PC-3 (cell line): Measurements from ENCODE around the gene SULT1C4. TPM values are rescaled to one million over a fixed set of nuclear protein-coding genes. Genes with fewer than 3 reads are reported as not detected.

Experiments used
- ATAC-seq: fragments of 200-7000 bp; cut with Tn5 transposase; 2 replicates; pipeline ENCODE4 v1.9.1; 2020; ENCODE audit warnings: mild to moderate bottlenecking, moderate library complexity
- BruUV-seq: library from RNA; stranded (reverse); fragments of 400-500 nt; replicated peaks from 2 replicates; lab custom pipeline; 2021; lab: Mats Ljungman, UMichigan
- CTCF ChIA-PET: fragments of 300-600 bp; sonication (Branson Sonifier 250); formaldehyde crosslinking; loops from one replicate; lab custom pipeline; 2022; ENCODE audit warnings: antibody characterized with exemption; lab: Charles Lee
- POLR2A ChIA-PET: fragments of 300-600 bp; sonication (Branson Sonifier 250); formaldehyde crosslinking; loops from one replicate; lab custom pipeline; 2022; ENCODE audit warnings: antibody characterized with exemption; ENCODE audit not compliant: unreplicated experiment; lab: Charles Lee
- DNase-seq: peaks from one replicate; pipeline ENCODE4 v3.0.0-alpha.2; 2015
- H2AFZ ChIP-seq: fragments of 300-600 bp; sonication (generic); 2 replicates; pipeline ENCODE4 v1.6.0; 2016; ENCODE audit warnings: antibody characterized with exemption, low read length
- H3F3A ChIP-seq: fragments of 300-600 bp; sonication (generic); one replicate; pipeline ENCODE4 v1.6.0; 2017; ENCODE audit warnings: antibody characterized with exemption, low read length, control low read depth, mild to moderate bottlenecking; ENCODE audit not compliant: unreplicated experiment
- H3K27ac ChIP-seq: fragments of 300-600 bp; sonication (generic); 2 replicates; pipeline ENCODE4 v1.5.1; 2016; ENCODE audit warnings: mild to moderate bottlenecking, low read length
- H3K27me3 ChIP-seq: fragments of 300-600 bp; sonication (generic); 2 replicates; pipeline ENCODE4 v1.6.1; 2016; ENCODE audit warnings: low read length, mixed read lengths
- H3K36me3 ChIP-seq: fragments of 300-600 bp; sonication (generic); 2 replicates; pipeline ENCODE4 v1.6.1; 2016; ENCODE audit warnings: low read depth, mixed run types, low read length, mixed read lengths
- H3K4me1 ChIP-seq: fragments of 300-600 bp; sonication (generic); 2 replicates; pipeline ENCODE4 v1.5.1; 2016; ENCODE audit warnings: low read length; ENCODE audit not compliant: insufficient read depth
- H3K4me2 ChIP-seq: fragments of 300-600 bp; sonication (generic); 2 replicates; pipeline ENCODE4 v1.6.0; 2016; ENCODE audit warnings: low read length
- H3K4me3 ChIP-seq: fragments of 300-600 bp; sonication (generic); 2 replicates; pipeline ENCODE4 v1.5.1; 2016; ENCODE audit warnings: mild to moderate bottlenecking, low read length, mixed read lengths
- H3K79me2 ChIP-seq: fragments of 300-600 bp; sonication (generic); 2 replicates; pipeline ENCODE4 v1.6.1; 2017; ENCODE audit warnings: low read length, mixed read lengths
- H3K9ac ChIP-seq: fragments of 300-600 bp; sonication (generic); 2 replicates; pipeline ENCODE4 v1.6.0; 2016; ENCODE audit warnings: mild to moderate bottlenecking, low read length
- H3K9me2 ChIP-seq: fragments of 300-600 bp; sonication (generic); replicated peaks from 2 replicates; pipeline ENCODE4 v1.6.1; 2016; ENCODE audit warnings: mixed run types, low read length, mixed read lengths
- H3K9me3 ChIP-seq: fragments of 300-600 bp; sonication (generic); 2 replicates; pipeline ENCODE4 v1.6.1; 2016; ENCODE audit warnings: low read length, mixed read lengths
- H4K20me1 ChIP-seq: fragments of 300-600 bp; sonication (generic); 2 replicates; pipeline ENCODE4 v1.6.1; 2016; ENCODE audit warnings: low read length, mixed read lengths
- EZH2 ChIP-seq: fragments of 300-600 bp; sonication (generic); IDR thresholded peaks from one replicate; pipeline ENCODE4 v1.6.1; 2017; ENCODE audit warnings: antibody characterized with exemption, mild to moderate bottlenecking, low read length; ENCODE audit not compliant: unreplicated experiment
- EZH2phosphoT487 ChIP-seq: fragments of 300-600 bp; sonication (generic); IDR thresholded peaks from 2 replicates; pipeline ENCODE4 v1.6.1; 2018; ENCODE audit warnings: mild to moderate bottlenecking, antibody characterized with exemption, low read length, borderline replicate concordance
- intact Hi-C: fragments of 100-400 bp; cut with micrococcal nuclease; formaldehyde crosslinking; loops from 2 replicates; pipeline ENCODE4 v1.9.0; 2023
- total RNA-seq: library from RNA; depleted of rRNA; stranded (reverse); fragments of >200 nt; gene quantifications from 2 replicates; pipeline ENCODE4 v1.2.3, GENCODE V29; 2014
- TF ChIP-seq, protein P1 (sequence below): fragments of 300-600 bp; sonication (generic); conservative IDR thresholded peaks from 2 replicates; pipeline ENCODE4 v1.5.1; 2017; ENCODE audit warnings: antibody characterized with exemption, low read depth, mild to moderate bottlenecking, low read length

Gene SULT1C4
- total RNA-seq, 1 experiment from 2014 or later, result not detected

GRCh38 chr2:108360776-108361468 is 16.8 kb upstream of the SULT1C4 start:
- H3K27me3 ChIP-seq, result no peaks in the 10 kb centered on the region
- intact Hi-C loops, result no loop called here
- no peak overlapping the region for H3K4me3 ChIP-seq
- H3K79me2 ChIP-seq, result no peaks in the 10 kb centered on the region
- no TSS peak for BruUV-seq
- H3K9me3 ChIP-seq, result 0 out of 2 replicates have a peak, but pooled peaks cover 8% of the 10 kb centered on the region
- DNase-seq, result no peak
- H3K27ac ChIP-seq, result no peak overlapping the region
- H3K9me2 ChIP-seq, result no peaks in the 10 kb centered on the region
- H3K4me1 ChIP-seq, result peaks cover 9% of the 10 kb centered on the region
- H3K36me3 ChIP-seq, result no peaks in the 10 kb centered on the region
- no peak overlapping the region for H3K9ac ChIP-seq
- ChIA-PET POLR2A (no interaction called here), CTCF (no interaction called here)
- no peaks in the 10 kb centered on the region for H3F3A ChIP-seq
- H4K20me1 ChIP-seq, result no peaks in the 10 kb centered on the region
- H2AFZ ChIP-seq, result no peak overlapping the region
- no peak for TF ChIP-seq EZH2
- TF ChIP-seq, protein P1, sequence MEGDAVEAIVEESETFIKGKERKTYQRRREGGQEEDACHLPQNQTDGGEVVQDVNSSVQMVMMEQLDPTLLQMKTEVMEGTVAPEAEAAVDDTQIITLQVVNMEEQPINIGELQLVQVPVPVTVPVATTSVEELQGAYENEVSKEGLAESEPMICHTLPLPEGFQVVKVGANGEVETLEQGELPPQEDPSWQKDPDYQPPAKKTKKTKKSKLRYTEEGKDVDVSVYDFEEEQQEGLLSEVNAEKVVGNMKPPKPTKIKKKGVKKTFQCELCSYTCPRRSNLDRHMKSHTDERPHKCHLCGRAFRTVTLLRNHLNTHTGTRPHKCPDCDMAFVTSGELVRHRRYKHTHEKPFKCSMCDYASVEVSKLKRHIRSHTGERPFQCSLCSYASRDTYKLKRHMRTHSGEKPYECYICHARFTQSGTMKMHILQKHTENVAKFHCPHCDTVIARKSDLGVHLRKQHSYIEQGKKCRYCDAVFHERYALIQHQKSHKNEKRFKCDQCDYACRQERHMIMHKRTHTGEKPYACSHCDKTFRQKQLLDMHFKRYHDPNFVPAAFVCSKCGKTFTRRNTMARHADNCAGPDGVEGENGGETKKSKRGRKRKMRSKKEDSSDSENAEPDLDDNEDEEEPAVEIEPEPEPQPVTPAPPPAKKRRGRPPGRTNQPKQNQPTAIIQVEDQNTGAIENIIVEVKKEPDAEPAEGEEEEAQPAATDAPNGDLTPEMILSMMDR, result no peak
- TF ChIP-seq EZH2phosphoT487, result no peak
- ATAC-seq, result no peak
- H3K4me2 ChIP-seq, result no peak overlapping the region

DNA sequence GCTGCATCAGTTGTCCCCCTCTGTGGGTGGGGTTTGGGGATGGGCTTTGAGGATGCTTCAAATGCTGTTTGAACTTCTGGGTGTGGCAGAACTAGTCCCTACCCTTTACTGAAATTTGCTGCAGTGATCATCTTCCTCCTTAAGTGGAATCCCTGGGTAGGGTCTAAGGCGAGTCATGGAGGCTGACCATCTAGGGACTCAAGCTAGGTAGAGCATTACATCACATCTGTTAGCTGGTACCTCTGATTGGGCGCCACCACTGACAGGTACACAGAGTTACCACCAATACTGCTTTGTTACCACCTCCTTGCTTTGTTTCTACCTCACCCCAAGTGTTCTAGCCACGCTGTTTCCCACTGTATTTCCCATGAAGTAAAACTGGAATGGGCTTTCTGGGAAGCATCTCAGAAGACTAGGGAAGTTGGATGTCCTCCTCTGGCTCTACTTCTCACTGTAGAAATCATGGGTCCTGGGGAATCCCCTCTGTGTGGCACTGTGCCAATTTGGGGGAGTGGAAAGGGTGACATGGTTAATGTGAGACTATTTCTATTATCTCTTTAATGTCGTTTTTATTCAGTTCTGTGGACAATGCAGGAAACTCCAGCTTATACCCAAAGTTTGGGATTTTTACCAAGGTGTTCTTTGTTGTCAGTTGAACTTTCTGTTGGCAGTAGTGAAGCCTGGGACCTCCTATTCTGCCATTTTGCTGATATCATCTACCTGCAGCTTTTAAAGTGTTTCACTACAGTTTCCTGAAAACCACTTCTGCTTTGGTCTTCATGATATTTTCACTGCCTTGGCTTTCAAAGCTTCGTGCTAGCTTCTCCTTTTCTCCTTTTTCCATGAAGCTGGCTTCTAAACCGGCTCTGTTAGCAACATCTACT is 14.5 kb upstream of the SULT1C4 start:
- intact Hi-C loops, result no loop called here
- Histone ChIP-seq H3K27me3 (no peaks in the 10 kb centered on the region), H3K36me3 (no peaks in the 10 kb centered on the region), H3F3A (no peaks in the 10 kb centered on the region), H2AFZ (no peak overlapping the region), H3K79me2 (no peaks in the 10 kb centered on the region), H3K4me2 (no peak overlapping the region), H3K4me1 (peaks cover 9% of the 10 kb centered on the region), H4K20me1 (no peaks in the 10 kb centered on the region), H3K9me2 (no peaks in the 10 kb centered on the region), H3K9ac (no peak overlapping the region), H3K27ac (no peak overlapping the region), H3K9me3 (0 out of 2 replicates have a peak, but pooled peaks cover 8% of the 10 kb centered on the region), H3K4me3 (no peak overlapping the region)
- BruUV-seq, result no TSS peak
- ChIA-PET CTCF (no interaction called here), POLR2A (interaction anchor here (0.5 kb wide), 1 partner anchor 170 kb away, joined by 3 read pairs; no protein-coding TSS in a partner anchor)
- peak; percentile 9 for DNase-seq
- no peak for TF ChIP-seq EZH2
- ATAC-seq, result no peak; the same call in 1 of the 2 replicates

- ATAC-seq (no peak; the same call in 1 of the 2 replicates), DNase-seq (peak; percentile 11)
- Histone ChIP-seq H3K27ac (no peak overlapping the region), H3K4me3 (no peak overlapping the region), H3K4me1 (peaks cover 9% of the 10 kb centered on the region), H3K79me2 (no peaks in the 10 kb centered on the region), H3K9me3 (0 out of 2 replicates have a peak, but pooled peaks cover 8% of the 10 kb centered on the region), H3K4me2 (no peak overlapping the region), H3K9ac (no peak overlapping the region), H3K27me3 (no peaks in the 10 kb centered on the region), H3K9me2 (no peaks in the 10 kb centered on the region), H3F3A (no peaks in the 10 kb centered on the region), H3K36me3 (no peaks in the 10 kb centered on the region), H2AFZ (no peak overlapping the region), H4K20me1 (no peaks in the 10 kb centered on the region)
- intact Hi-C loops, result no loop called here
- TF ChIP-seq, protein P1, result no peak
- TF ChIP-seq EZH2, result no peak
- TF ChIP-seq EZH2phosphoT487, result no peak
- no TSS peak for BruUV-seq
- ChIA-PET CTCF (no interaction called here), POLR2A (no interaction called here)
These were observed 13.9 kb upstream of the SULT1C4 start for GRCh38 chr2:108363908-108364225.
